Measurements from ENCODE around the gene PGP.

Gene PGP

GRCh38 chr16:2208308-2208707 lies 6.3 kb downstream of the PGP start:
- TF ChIP-seq CTCF (IDR thresholded peaks at IDR 0.05; ENCODE audit: borderline replicate concordance, insufficient read depth, low read depth, low read length) = no peak
- H3K4me3 ChIP-seq (ENCODE audit: low read depth, low read length) = no peak overlapping the region

- no peak overlapping the region for H3K4me3 ChIP-seq (ENCODE audit: low read depth, low read length)
- no peak for TF ChIP-seq CTCF (IDR thresholded peaks at IDR 0.05; ENCODE audit: borderline replicate concordance, insufficient read depth, low read depth, low read length)
Observed at GRCh38 chr16:2207872-2208271, 6.8 kb downstream of the PGP start.

GRCh38 chr16:2206780-2207433 lies 7.7 kb downstream of the PGP start:
- TF ChIP-seq CTCF (IDR thresholded peaks at IDR 0.05; ENCODE audit: borderline replicate concordance, insufficient read depth, low read depth, low read length) = no peak
- H3K4me3 ChIP-seq (ENCODE audit: low read depth, low read length) = no peak overlapping the region

- peak overlapping the region; percentile 100 for H3K4me3 ChIP-seq (ENCODE audit: low read depth, low read length)
- TF ChIP-seq CTCF (IDR thresholded peaks at IDR 0.05; ENCODE audit: borderline replicate concordance, insufficient read depth, low read depth, low read length) = no peak
Observed at GRCh38 chr16:2206420-2206779, 8.2 kb downstream of the PGP start.

- TF ChIP-seq CTCF (IDR thresholded peaks at IDR 0.05; ENCODE audit: borderline replicate concordance, insufficient read depth, low read depth, low read length) = no peak
- peak overlapping the region; percentile 100 for H3K4me3 ChIP-seq (ENCODE audit: low read depth, low read length)
Observed at GRCh38 chr16:2205967-2206313, 8.7 kb downstream of the PGP start.

- H3K4me3 ChIP-seq (ENCODE audit: low read depth, low read length) = peak within 1 kb of the TSS; percentile 100
- peak; percentile 37; the same call in 1 of the 2 replicates for TF ChIP-seq CTCF (IDR thresholded peaks at IDR 0.05; ENCODE audit: borderline replicate concordance, insufficient read depth, low read depth, low read length)
Observed at GRCh38 chr16:2205104-2205966, 9.3 kb downstream of the PGP start, which contains the start of gene MLST8. TSS of gene MLST8 (plus strand) at chr16:2205454. CDS start at chr16:2206086, 632 bp downstream.

Measured in GM12875 (cell line).